GM19463 (cell line): ENCODE results near the gene FHL2.
A peak's percentile ranks its signal among the peaks of the same experiment; 100 is the strongest.

ENCODE experiments used
- ATAC-seq: cut with Tn5 transposase; IDR thresholded peaks from one replicate; pipeline ENCODE4 v1.9.1; 2021; ENCODE audit warnings: mild to moderate bottlenecking, moderate library complexity; ENCODE audit not compliant: unreplicated experiment

FHL2 gene

DNA sequence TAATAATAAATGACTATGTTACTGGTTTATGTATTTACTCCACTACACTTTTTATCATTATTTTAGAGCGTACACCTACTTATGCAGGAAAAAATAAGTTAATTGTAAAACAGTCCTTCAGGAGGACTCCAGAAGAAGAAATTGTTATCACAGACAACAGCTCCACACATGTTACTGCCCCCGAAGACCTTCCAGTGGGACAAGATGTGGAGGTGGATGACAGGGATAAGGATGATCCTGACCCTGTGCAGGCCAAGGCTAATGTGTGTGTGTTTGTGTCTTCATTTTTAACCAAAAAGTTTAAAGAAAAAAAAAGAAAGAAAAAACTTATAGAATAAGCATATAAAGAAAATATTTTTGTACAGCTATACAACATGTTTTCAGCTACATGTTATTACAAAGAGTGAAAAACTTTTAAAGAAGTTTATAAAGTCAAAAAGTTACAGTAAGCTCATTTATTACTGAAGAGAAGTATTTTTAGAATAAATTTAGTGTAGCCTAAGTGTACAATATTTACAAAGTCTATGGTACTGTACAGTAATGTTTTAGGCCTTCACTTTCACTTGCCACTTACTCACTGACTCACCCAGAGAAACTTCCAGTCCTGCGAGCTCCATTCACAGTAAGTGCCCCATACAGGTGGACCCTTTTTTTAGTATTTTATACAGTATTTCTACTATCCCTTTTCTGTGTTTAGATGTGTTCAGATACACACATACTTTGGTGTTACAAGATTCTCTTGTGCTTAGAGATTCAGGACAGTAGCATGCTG is 76.8 kb downstream of the FHL2 start:
- ATAC-seq: no peak

GRCh38 chr2:105320651-105321215 is 78.1 kb downstream of the FHL2 start:
- no peak for ATAC-seq

DNA sequence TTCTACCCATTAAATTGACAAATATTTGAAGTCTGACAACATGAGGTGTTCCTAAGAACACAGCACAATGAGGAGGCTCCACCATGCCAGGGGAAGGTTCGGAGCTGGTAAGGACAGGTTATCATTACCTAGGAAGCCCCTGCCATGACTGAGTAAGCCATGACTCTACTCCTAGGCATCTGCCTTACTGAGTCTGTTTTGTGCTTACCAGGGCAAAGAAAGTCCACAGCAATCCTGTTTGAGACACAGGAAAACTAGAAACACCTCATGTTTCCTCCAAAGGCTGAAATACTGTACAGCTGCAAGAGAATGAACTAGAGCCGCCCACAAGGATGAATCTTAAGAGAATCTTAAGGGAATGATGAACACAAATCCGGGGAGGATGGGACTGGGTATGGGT is 80.9 kb downstream of the FHL2 start:
- ATAC-seq: no peak

- ATAC-seq: peak; percentile 65
Measured at GRCh38 chr2:105315314-105315713, 83.5 kb downstream of the FHL2 start.

- no peak for ATAC-seq
Measured at GRCh38 chr2:105313877-105314276, 85.0 kb downstream of the FHL2 start.
